ENCODE results near the gene TRNAU1AP. TPM values are rescaled to one million over a fixed set of nuclear protein-coding genes. Genes with fewer than 3 reads are reported as not detected.

TRNAU1AP gene
- total and polyA plus RNA-seq, 2 of the 13 experiments (the other 11 are each of a cell fraction or from before 2014, with no cell fraction given), result 29.0 to 42.9 TPM

GRCh38 chr1:28518000-28518744 lies 34.7 kb upstream of the TRNAU1AP start (continued):
- TF ChIP-seq POLR2G (IDR thresholded peaks at IDR 0.05; ENCODE audit: low read depth, low read length), result peak; percentile 92
- no peak for TF ChIP-seq SP1 (IDR thresholded peaks at IDR 0.05)
- no peak for TF ChIP-seq SP1 (CRISPR knock-in tag; IDR thresholded peaks at IDR 0.05)
- TF ChIP-seq DZIP1 (CRISPR knock-in tag; IDR thresholded peaks at IDR 0.05), result peak; percentile 10; the same call in 1 of the 2 replicates
- TF ChIP-seq ARNTL (CRISPR knock-in tag; IDR thresholded peaks at IDR 0.05), result 0 out of 2 replicates have a peak, but pooled peaks have one; percentile 5
- no peak for TF ChIP-seq MEF2D (CRISPR knock-in tag; IDR thresholded peaks at IDR 0.05)
- TF ChIP-seq KDM6A (CRISPR knock-in tag; IDR thresholded peaks at IDR 0.05; ENCODE audit: low read depth), result no peak
- TF ChIP-seq TCF12 (IDR thresholded peaks at IDR 0.05), result no peak
- no peak; the same call in 1 of the 2 replicates for TF ChIP-seq TCF12 (CRISPR knock-in tag; IDR thresholded peaks at IDR 0.05)
- TF ChIP-seq MTERF4 (CRISPR knock-in tag; IDR thresholded peaks at IDR 0.05), result 0 out of 2 replicates have a peak, but pooled peaks have one; percentile 22
- peak; percentile 50; the same call in 1 of the 2 replicates for TF ChIP-seq HNF1B (CRISPR knock-in tag; IDR thresholded peaks at IDR 0.05)
- TF ChIP-seq YEATS4 (CRISPR knock-in tag; IDR thresholded peaks at IDR 0.05; ENCODE audit: borderline replicate concordance), result peak; percentile 75; the same call in 1 of the 2 replicates
- no peak for TF ChIP-seq ZNF619 (CRISPR knock-in tag; IDR thresholded peaks at IDR 0.05)
- no peak for TF ChIP-seq ZNF720 (CRISPR knock-in tag; IDR thresholded peaks at IDR 0.05)
- TF ChIP-seq RAD21 (CRISPR knock-in tag; IDR thresholded peaks at IDR 0.05), result peak; percentile 87
- peak; percentile 13; the same call in 1 of the 2 replicates for TF ChIP-seq NR2F2 (IDR thresholded peaks at IDR 0.05; ENCODE audit: borderline replicate concordance, low read depth)
- TF ChIP-seq HOXA5 (CRISPR knock-in tag; IDR thresholded peaks at IDR 0.05), result peak; percentile 32; the same call in 1 of the 2 replicates
- no peak for TF ChIP-seq ATM (IDR thresholded peaks at IDR 0.05; ENCODE audit: borderline replicate concordance)
- no peak for TF ChIP-seq TARDBP (CRISPR knock-in tag; IDR thresholded peaks at IDR 0.05)
- no peak for TF ChIP-seq ZHX1 (CRISPR knock-in tag; IDR thresholded peaks at IDR 0.05; ENCODE audit: low read depth)
- TF ChIP-seq ZNF280B (CRISPR knock-in tag; IDR thresholded peaks at IDR 0.05; ENCODE audit: borderline replicate concordance), result no peak; the same call in 1 of the 2 replicates
